Measurements from ENCODE around the gene WNT2.

WNT2 gene

GRCh38 chr7:117333168-117333567, 10.3 kb upstream of the WNT2 start:
- DNase-seq = no peak
- H3K4me1 ChIP-seq (ENCODE audit: control insufficient read depth, insufficient read depth, low read length, poor library complexity, severe bottlenecking) = no peaks in the 10 kb centered on the region
- no peaks in the 10 kb centered on the region for H3K27me3 ChIP-seq (replicated peaks; ENCODE audit: control insufficient read depth, insufficient read depth, low read length, poor library complexity, severe bottlenecking)
- no peak overlapping the region for H3K4me3 ChIP-seq (ENCODE audit: insufficient read depth, low read depth, low read length, poor library complexity, severe bottlenecking)
- no peaks in the 10 kb centered on the region for H3K36me3 ChIP-seq (ENCODE audit: control insufficient read depth, insufficient read depth, low read length)
- no peak overlapping the region for H3K27ac ChIP-seq (ENCODE audit: insufficient read depth, low read length, poor library complexity, severe bottlenecking)
- H3K9me3 ChIP-seq (ENCODE audit: control insufficient read depth, low read length) = no peaks in the 10 kb centered on the region

DNA sequence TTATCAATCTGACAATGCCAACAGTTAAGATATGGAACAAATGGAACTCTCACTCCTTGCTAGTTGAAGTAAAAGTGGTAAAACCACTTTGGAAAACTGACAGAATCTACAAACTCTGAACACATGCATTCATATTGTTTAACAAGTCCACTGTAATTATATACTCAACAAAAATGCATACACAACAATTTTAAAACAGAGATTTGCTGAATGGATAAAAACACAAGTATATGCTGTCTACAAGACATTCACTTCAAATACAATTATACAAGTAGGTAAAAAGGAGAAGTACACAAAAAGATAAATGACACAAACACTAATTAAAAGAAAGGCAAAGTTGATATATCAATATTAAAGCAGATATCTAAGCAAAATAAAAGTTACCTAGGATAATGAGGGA, 9.2 kb upstream of the WNT2 start:
- Histone ChIP-seq H3K9me3 (ENCODE audit: control insufficient read depth, low read length) (no peaks in the 10 kb centered on the region), H3K27ac (ENCODE audit: insufficient read depth, low read length, poor library complexity, severe bottlenecking) (no peak overlapping the region), H3K36me3 (ENCODE audit: control insufficient read depth, insufficient read depth, low read length) (no peaks in the 10 kb centered on the region), H3K27me3 (replicated peaks; ENCODE audit: control insufficient read depth, insufficient read depth, low read length, poor library complexity, severe bottlenecking) (no peaks in the 10 kb centered on the region), H3K4me1 (ENCODE audit: control insufficient read depth, insufficient read depth, low read length, poor library complexity, severe bottlenecking) (no peaks in the 10 kb centered on the region), H3K4me3 (ENCODE audit: insufficient read depth, low read depth, low read length, poor library complexity, severe bottlenecking) (no peak overlapping the region)
- DNase-seq = no peak

DNA sequence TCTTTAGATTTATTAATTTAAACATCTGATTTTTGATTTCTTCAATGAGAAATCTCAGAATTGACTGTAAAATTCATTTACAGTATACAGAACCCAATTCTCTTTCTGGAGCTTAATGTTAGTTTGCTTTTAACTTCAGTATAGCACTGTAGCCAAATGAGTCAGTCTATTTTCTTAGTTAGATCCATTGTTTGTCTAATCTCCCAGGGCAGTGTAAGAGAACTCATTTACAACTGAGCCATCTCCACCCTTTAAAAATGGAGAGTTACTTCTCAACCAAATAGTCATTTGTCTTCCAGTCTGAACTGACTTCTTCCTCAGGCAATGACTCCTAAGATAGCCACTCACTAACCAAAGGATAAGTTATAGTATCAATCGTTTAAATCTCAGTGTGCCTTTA, 3.0 kb upstream of the WNT2 start:
- Histone ChIP-seq H3K27ac (ENCODE audit: insufficient read depth, low read length, poor library complexity, severe bottlenecking) (no peak overlapping the region), H3K27me3 (replicated peaks; ENCODE audit: control insufficient read depth, insufficient read depth, low read length, poor library complexity, severe bottlenecking) (peaks cover 4% of the 10 kb centered on the region), H3K36me3 (ENCODE audit: control insufficient read depth, insufficient read depth, low read length) (no peaks in the 10 kb centered on the region), H3K9me3 (ENCODE audit: control insufficient read depth, low read length) (no peaks in the 10 kb centered on the region), H3K4me3 (ENCODE audit: insufficient read depth, low read depth, low read length, poor library complexity, severe bottlenecking) (no peak overlapping the region), H3K4me1 (ENCODE audit: control insufficient read depth, insufficient read depth, low read length, poor library complexity, severe bottlenecking) (no peaks in the 10 kb centered on the region)
- no peak for DNase-seq

GRCh38 chr7:117324960-117325359, 2.1 kb upstream of the WNT2 start:
- Histone ChIP-seq H3K4me1 (ENCODE audit: control insufficient read depth, insufficient read depth, low read length, poor library complexity, severe bottlenecking) (no peaks in the 10 kb centered on the region), H3K27me3 (replicated peaks; ENCODE audit: control insufficient read depth, insufficient read depth, low read length, poor library complexity, severe bottlenecking) (peaks cover 4% of the 10 kb centered on the region), H3K9me3 (ENCODE audit: control insufficient read depth, low read length) (no peaks in the 10 kb centered on the region), H3K36me3 (ENCODE audit: control insufficient read depth, insufficient read depth, low read length) (no peaks in the 10 kb centered on the region), H3K27ac (ENCODE audit: insufficient read depth, low read length, poor library complexity, severe bottlenecking) (no peak overlapping the region), H3K4me3 (ENCODE audit: insufficient read depth, low read depth, low read length, poor library complexity, severe bottlenecking) (no peak overlapping the region)
- no peak for DNase-seq

DNA sequence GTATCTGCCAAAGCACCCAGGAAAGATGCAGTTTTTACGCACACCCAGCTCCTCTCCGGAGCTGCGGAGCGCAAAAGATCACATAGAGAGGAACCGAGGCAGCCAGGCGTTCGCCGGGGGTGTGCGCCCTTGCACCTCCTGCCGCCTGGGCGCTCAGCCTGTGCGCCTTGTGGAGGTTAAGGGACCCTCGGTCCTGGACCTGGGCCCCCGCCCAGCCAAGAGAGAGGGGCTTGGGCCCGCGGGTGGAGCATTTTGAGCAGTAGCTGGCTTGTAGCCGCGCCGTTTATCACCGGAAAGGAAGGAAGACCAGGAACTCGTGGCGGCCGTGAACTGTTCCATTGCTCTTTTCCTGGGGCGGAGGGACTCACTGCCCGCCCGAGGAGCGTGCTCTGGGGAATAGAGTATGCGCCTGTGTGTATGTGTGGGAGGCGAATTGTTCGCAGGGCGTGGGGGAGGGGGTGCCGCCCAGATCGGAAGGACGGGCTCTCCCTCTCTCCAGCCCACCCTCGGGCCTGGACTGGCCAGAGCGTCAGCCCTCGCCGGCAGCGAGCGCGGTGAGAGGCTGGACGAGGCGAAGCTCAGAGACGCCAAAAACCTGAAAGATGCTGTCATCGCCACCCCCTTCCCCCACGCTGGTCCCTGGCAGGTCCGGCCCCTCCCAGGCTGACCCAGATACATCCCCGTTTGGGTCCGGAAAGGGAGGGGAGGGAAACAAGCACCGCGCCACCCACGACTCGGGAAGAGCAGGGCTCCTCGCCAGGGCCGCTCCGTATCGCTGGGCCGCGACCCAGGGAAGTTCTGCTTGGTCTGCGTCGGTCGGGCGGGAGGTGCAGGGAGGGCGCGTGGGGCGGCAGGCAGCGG, 1.2 kb upstream of the WNT2 start:
- H3K4me3 ChIP-seq (ENCODE audit: insufficient read depth, low read depth, low read length, poor library complexity, severe bottlenecking) = no peak overlapping the region

DNA sequence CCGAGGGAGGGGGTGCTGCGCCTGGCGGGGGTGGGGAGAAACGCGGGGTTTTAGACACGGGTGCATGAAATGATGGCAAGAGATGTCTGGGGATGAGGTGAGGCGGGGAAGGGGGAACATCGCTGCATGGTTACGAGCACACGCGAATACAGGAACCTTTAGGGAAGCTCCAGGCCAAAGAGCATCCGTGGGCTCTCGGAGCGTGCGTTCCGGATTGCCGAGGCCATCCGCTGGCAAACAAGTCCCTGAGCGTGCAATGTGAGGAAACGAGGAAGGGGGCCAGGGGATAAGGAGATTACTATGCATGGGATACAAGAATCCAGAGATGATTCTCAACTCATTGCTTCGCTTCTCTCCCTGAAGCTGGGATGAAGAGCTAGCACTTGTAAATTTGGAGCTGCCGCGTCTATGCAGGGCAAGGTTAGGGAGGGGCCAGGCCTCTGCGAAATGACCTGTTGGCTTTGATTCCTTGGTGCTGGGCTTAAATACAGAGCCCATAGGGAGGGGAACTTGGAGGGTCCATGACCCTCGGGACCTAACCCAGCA, 520 bp upstream of the WNT2 start:
- Histone ChIP-seq H3K27me3 (replicated peaks; ENCODE audit: control insufficient read depth, insufficient read depth, low read length, poor library complexity, severe bottlenecking) (peaks cover 4% of the 10 kb centered on the region), H3K36me3 (ENCODE audit: control insufficient read depth, insufficient read depth, low read length) (no peaks in the 10 kb centered on the region), H3K27ac (ENCODE audit: insufficient read depth, low read length, poor library complexity, severe bottlenecking) (no peak overlapping the region), H3K4me1 (ENCODE audit: control insufficient read depth, insufficient read depth, low read length, poor library complexity, severe bottlenecking) (no peaks in the 10 kb centered on the region), H3K9me3 (ENCODE audit: control insufficient read depth, low read length) (no peaks in the 10 kb centered on the region), H3K4me3 (ENCODE audit: insufficient read depth, low read depth, low read length, poor library complexity, severe bottlenecking) (no peak overlapping the region)
- no peak for DNase-seq

More for the DNA sequence above, 1.2 kb upstream of the WNT2 start:
- Histone ChIP-seq H3K36me3 (ENCODE audit: control insufficient read depth, insufficient read depth, low read length) (no peaks in the 10 kb centered on the region), H3K9me3 (ENCODE audit: control insufficient read depth, low read length) (no peaks in the 10 kb centered on the region), H3K4me1 (ENCODE audit: control insufficient read depth, insufficient read depth, low read length, poor library complexity, severe bottlenecking) (no peaks in the 10 kb centered on the region), H3K27ac (ENCODE audit: insufficient read depth, low read length, poor library complexity, severe bottlenecking) (no peak overlapping the region), H3K27me3 (replicated peaks; ENCODE audit: control insufficient read depth, insufficient read depth, low read length, poor library complexity, severe bottlenecking) (peaks cover 4% of the 10 kb centered on the region)
- no peak for DNase-seq

DNA sequence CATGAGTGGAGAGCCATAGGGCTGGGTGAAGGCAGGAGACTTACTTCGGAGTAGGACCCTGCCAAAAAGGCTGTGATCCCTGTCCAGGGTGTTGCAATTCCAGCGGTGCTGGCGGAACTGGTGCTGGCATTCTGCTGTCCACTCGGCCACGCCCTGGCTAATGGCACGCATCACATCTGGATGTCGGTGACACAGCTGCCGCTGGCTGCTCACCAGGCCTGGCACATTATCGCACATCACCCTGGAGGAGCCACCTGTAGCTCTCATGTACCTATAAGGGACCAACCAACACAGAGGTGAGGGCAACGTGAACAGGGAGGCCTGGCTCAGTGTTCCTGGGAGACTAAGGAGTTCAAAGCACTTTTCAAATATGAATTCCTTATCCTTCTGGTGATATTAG, 2.3 kb downstream of the WNT2 start:
- H3K9me3 ChIP-seq (ENCODE audit: control insufficient read depth, low read length) = no peaks in the 10 kb centered on the region
- H3K4me1 ChIP-seq (ENCODE audit: control insufficient read depth, insufficient read depth, low read length, poor library complexity, severe bottlenecking) = no peaks in the 10 kb centered on the region
- no peak for DNase-seq
- peaks cover 4% of the 10 kb centered on the region for H3K27me3 ChIP-seq (replicated peaks; ENCODE audit: control insufficient read depth, insufficient read depth, low read length, poor library complexity, severe bottlenecking)
- H3K27ac ChIP-seq (ENCODE audit: insufficient read depth, low read length, poor library complexity, severe bottlenecking) = no peak overlapping the region
- H3K4me3 ChIP-seq (ENCODE audit: insufficient read depth, low read depth, low read length, poor library complexity, severe bottlenecking) = no peak overlapping the region
- H3K36me3 ChIP-seq (ENCODE audit: control insufficient read depth, insufficient read depth, low read length) = no peaks in the 10 kb centered on the region

DNA sequence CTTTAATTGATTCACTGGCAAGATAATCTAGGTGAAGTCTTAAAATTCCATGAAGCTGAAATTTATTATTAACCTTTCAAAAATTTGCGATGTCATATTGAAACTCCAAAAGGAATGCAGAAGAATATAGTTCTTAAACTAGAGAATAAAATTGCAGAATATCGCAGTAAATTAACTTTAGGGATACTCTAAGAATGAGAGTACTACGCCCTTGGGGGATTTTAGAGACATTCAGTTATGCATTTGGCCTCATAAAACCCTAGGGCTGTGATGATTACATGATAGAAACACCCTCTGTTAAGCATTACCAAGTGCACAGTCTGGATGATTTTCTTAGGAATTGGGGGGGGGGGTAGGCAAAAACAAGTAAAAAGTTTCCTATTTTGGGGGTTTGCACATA, 3.7 kb downstream of the WNT2 start:
- Histone ChIP-seq H3K9me3 (ENCODE audit: control insufficient read depth, low read length) (no peaks in the 10 kb centered on the region), H3K36me3 (ENCODE audit: control insufficient read depth, insufficient read depth, low read length) (no peaks in the 10 kb centered on the region), H3K27me3 (replicated peaks; ENCODE audit: control insufficient read depth, insufficient read depth, low read length, poor library complexity, severe bottlenecking) (peaks cover 4% of the 10 kb centered on the region), H3K4me3 (ENCODE audit: insufficient read depth, low read depth, low read length, poor library complexity, severe bottlenecking) (no peak overlapping the region), H3K27ac (ENCODE audit: insufficient read depth, low read length, poor library complexity, severe bottlenecking) (no peak overlapping the region), H3K4me1 (ENCODE audit: control insufficient read depth, insufficient read depth, low read length, poor library complexity, severe bottlenecking) (no peaks in the 10 kb centered on the region)
- no peak for DNase-seq

- no peaks in the 10 kb centered on the region for H3K36me3 ChIP-seq (ENCODE audit: control insufficient read depth, insufficient read depth, low read length)
- H3K27ac ChIP-seq (ENCODE audit: insufficient read depth, low read length, poor library complexity, severe bottlenecking) = no peak overlapping the region
- no peak overlapping the region for H3K4me3 ChIP-seq (ENCODE audit: insufficient read depth, low read depth, low read length, poor library complexity, severe bottlenecking)
- H3K27me3 ChIP-seq (replicated peaks; ENCODE audit: control insufficient read depth, insufficient read depth, low read length, poor library complexity, severe bottlenecking) = no peaks in the 10 kb centered on the region
- H3K4me1 ChIP-seq (ENCODE audit: control insufficient read depth, insufficient read depth, low read length, poor library complexity, severe bottlenecking) = no peaks in the 10 kb centered on the region
- no peak for DNase-seq
- no peaks in the 10 kb centered on the region for H3K9me3 ChIP-seq (ENCODE audit: control insufficient read depth, low read length)
These were observed 9.3 kb downstream of the WNT2 start for GRCh38 chr7:117313582-117313981.
